ENCODE data around the gene TBC1D2B. TPM values are rescaled to one million over a fixed set of nuclear protein-coding genes. Genes with fewer than 3 reads are reported as not detected.
"Not testable (repeated sequence)": the region's sequence is repeated elsewhere in the genome, so short reads cannot be mapped to it uniquely, and the experiment has no call there.

TBC1D2B gene
- total RNA-seq, 1 experiment from 2014 or later, result 17.6 TPM

DNA sequence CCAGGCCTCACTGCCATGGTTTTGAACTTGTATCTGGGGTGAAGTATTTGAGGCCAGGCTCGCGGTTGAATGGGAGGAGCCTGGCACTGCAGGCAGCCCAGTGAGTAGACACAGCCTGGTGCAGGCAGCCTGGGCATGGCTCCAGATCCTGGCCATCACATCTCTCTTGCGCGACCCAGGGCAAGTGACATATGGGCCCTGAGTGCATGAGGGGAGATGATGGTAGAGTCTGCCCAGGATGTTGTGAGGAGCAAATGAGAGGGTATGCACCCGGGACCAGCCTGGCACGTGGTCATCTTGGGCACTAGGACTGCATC, 103.5 kb downstream of the TBC1D2B start:
- no peaks in the 10 kb centered on the region for H3K23me2 ChIP-seq (ENCODE audit: insufficient read length, low read depth, low read length, poor library complexity, severe bottlenecking)
- H3K79me2 ChIP-seq (ENCODE audit: insufficient read depth, low read length), result no peaks in the 10 kb centered on the region
- no peak overlapping the region for H2BK15ac ChIP-seq (ENCODE audit: low read depth, low read length)
- H3K14ac ChIP-seq (ENCODE audit: insufficient read depth, low read length), result no peak overlapping the region
- Mint-ChIP-seq H3K4me1 (no peaks in the 10 kb centered on the region), H3K9me3 (no peaks in the 10 kb centered on the region; a peak in 1 of 5 replicates), H3K4me3 (no peak overlapping the region), H3K27me3 (ENCODE audit: low read depth) (peaks cover 1% of the 10 kb centered on the region; the same call in 1 of the 2 replicates), H3K27ac (no peak overlapping the region), H3K36me3 (ENCODE audit: insufficient read depth in 1 of 3, low read depth in 3 of 3) (no peaks in the 10 kb centered on the region)
- H3K18ac ChIP-seq (ENCODE audit: insufficient read length, low read depth, low read length), result no peak overlapping the region
- H2AK5ac ChIP-seq (ENCODE audit: insufficient read length, low read length), result no peak overlapping the region
- no peak overlapping the region for H4K8ac ChIP-seq (replicated peaks; ENCODE audit: insufficient read length, low read depth, low read length)
- H4K5ac ChIP-seq (ENCODE audit: insufficient read length, low read depth, low read length), result no peak overlapping the region
- H3K9me3 ChIP-seq (ENCODE audit: control insufficient read depth, low read depth, low read length), result no peaks in the 10 kb centered on the region
- no peak overlapping the region for H2AFZ ChIP-seq (ENCODE audit: low read length)
- no peak overlapping the region for H3K23ac ChIP-seq (ENCODE audit: insufficient read length, low read depth, low read length)
- H3K9ac ChIP-seq (ENCODE audit: extremely low read depth, insufficient read length, low read length), result no peak overlapping the region
- H2BK5ac ChIP-seq (ENCODE audit: insufficient read length, low read length), result no peak overlapping the region
- H3K56ac ChIP-seq (ENCODE audit: insufficient read length, low read depth, low read length), result no peak overlapping the region
- H3K4me2 ChIP-seq (ENCODE audit: insufficient read depth, insufficient read length, low read length), result no peak overlapping the region
- no peak overlapping the region for H2BK12ac ChIP-seq (ENCODE audit: insufficient read length, low read depth, low read length)
- no peak overlapping the region for H2BK20ac ChIP-seq (ENCODE audit: low read depth, low read length, poor library complexity, severe bottlenecking)
- H4K20me1 ChIP-seq (ENCODE audit: control insufficient read depth, insufficient read depth, insufficient read length), result no peaks in the 10 kb centered on the region
- no peak overlapping the region for H4K91ac ChIP-seq (ENCODE audit: insufficient read length, low read depth, low read length)
- H3K4ac ChIP-seq (ENCODE audit: low read depth, low read length), result no peak overlapping the region
- H3K79me1 ChIP-seq (ENCODE audit: insufficient read depth, low read depth, low read length, poor library complexity, severe bottlenecking), result no peaks in the 10 kb centered on the region
- DNase-seq, result no peak
- no peaks in the 10 kb centered on the region for H3K4me1 ChIP-seq (ENCODE audit: insufficient read depth, low read length)
- H2BK120ac ChIP-seq (ENCODE audit: low read depth, low read length, poor library complexity, severe bottlenecking), result no peak overlapping the region
- no peak overlapping the region for H3K27ac ChIP-seq (ENCODE audit: insufficient read length, low read depth, low read length)
- H3T11ph ChIP-seq (ENCODE audit: low read length), result no peak overlapping the region
- WGBS (ENCODE audit: extremely low coverage, insufficient read length, low lambda C conversion rate), result no CpG with 5 or more reads among the region's 6 CpGs
- TF ChIP-seq, protein P1, sequence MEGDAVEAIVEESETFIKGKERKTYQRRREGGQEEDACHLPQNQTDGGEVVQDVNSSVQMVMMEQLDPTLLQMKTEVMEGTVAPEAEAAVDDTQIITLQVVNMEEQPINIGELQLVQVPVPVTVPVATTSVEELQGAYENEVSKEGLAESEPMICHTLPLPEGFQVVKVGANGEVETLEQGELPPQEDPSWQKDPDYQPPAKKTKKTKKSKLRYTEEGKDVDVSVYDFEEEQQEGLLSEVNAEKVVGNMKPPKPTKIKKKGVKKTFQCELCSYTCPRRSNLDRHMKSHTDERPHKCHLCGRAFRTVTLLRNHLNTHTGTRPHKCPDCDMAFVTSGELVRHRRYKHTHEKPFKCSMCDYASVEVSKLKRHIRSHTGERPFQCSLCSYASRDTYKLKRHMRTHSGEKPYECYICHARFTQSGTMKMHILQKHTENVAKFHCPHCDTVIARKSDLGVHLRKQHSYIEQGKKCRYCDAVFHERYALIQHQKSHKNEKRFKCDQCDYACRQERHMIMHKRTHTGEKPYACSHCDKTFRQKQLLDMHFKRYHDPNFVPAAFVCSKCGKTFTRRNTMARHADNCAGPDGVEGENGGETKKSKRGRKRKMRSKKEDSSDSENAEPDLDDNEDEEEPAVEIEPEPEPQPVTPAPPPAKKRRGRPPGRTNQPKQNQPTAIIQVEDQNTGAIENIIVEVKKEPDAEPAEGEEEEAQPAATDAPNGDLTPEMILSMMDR (conservative IDR thresholded peaks at IDR 0.05), result no peak
- H3K27me3 ChIP-seq (ENCODE audit: insufficient read depth, low read length), result no peaks in the 10 kb centered on the region

GRCh38 chr15:77973273-77974097, 104.0 kb downstream of the TBC1D2B start:
- not testable (repeated sequence) for H3K18ac ChIP-seq (ENCODE audit: insufficient read length, low read depth, low read length); H3K4me2 ChIP-seq (ENCODE audit: insufficient read depth, insufficient read length, low read length); H4K91ac ChIP-seq (ENCODE audit: insufficient read length, low read depth, low read length); H3K27ac ChIP-seq (ENCODE audit: insufficient read length, low read depth, low read length); H2BK120ac ChIP-seq (ENCODE audit: low read depth, low read length, poor library complexity, severe bottlenecking); H2BK5ac ChIP-seq (ENCODE audit: insufficient read length, low read length); H3K56ac ChIP-seq (ENCODE audit: insufficient read length, low read depth, low read length); H3K4ac ChIP-seq (ENCODE audit: low read depth, low read length); H2BK15ac ChIP-seq (ENCODE audit: low read depth, low read length); H3K79me2 ChIP-seq (ENCODE audit: insufficient read depth, low read length); H3K4me1 Mint-ChIP-seq; H3K9me3 Mint-ChIP-seq; H3K79me1 ChIP-seq (ENCODE audit: insufficient read depth, low read depth, low read length, poor library complexity, severe bottlenecking); H3K4me3 Mint-ChIP-seq; H3K23me2 ChIP-seq (ENCODE audit: insufficient read length, low read depth, low read length, poor library complexity, severe bottlenecking); H3K23ac ChIP-seq (ENCODE audit: insufficient read length, low read depth, low read length); H3K9me3 ChIP-seq (ENCODE audit: control insufficient read depth, low read depth, low read length); H2BK12ac ChIP-seq (ENCODE audit: insufficient read length, low read depth, low read length); H2AFZ ChIP-seq (ENCODE audit: low read length); H4K5ac ChIP-seq (ENCODE audit: insufficient read length, low read depth, low read length); H3K27me3 Mint-ChIP-seq (ENCODE audit: low read depth); H3K27me3 ChIP-seq (ENCODE audit: insufficient read depth, low read length); H4K20me1 ChIP-seq (ENCODE audit: control insufficient read depth, insufficient read depth, insufficient read length); H3K36me3 Mint-ChIP-seq (ENCODE audit: insufficient read depth in 1 of 3, low read depth in 3 of 3); DNase-seq; H2BK20ac ChIP-seq (ENCODE audit: low read depth, low read length, poor library complexity, severe bottlenecking); H4K8ac ChIP-seq (replicated peaks; ENCODE audit: insufficient read length, low read depth, low read length); H3K9ac ChIP-seq (ENCODE audit: extremely low read depth, insufficient read length, low read length); H2AK5ac ChIP-seq (ENCODE audit: insufficient read length, low read length); H3K27ac Mint-ChIP-seq; H3T11ph ChIP-seq (ENCODE audit: low read length); H3K4me1 ChIP-seq (ENCODE audit: insufficient read depth, low read length); H3K14ac ChIP-seq (ENCODE audit: insufficient read depth, low read length)
- no CpG with 5 or more reads among the region's 22 CpGs for WGBS (ENCODE audit: extremely low coverage, insufficient read length, low lambda C conversion rate)

Measured in H9 (cell line).